HepG2 (cell line): Measurements from ENCODE around the gene SPATA33. TPM values are rescaled to one million over a fixed set of nuclear protein-coding genes. Genes with fewer than 3 reads are reported as not detected.

Experiments
- ATAC-seq: fragments of 200-7000 bp; cut with Tn5 transposase; 3 replicates; pipeline ENCODE4 v1.9.1; 2020; ENCODE audit warnings: mild to moderate bottlenecking, moderate library complexity
- BruUV-seq: library from RNA; stranded (reverse); fragments of 400-500 nt; replicated peaks from 2 replicates; lab custom pipeline; 2021; lab: Mats Ljungman, UMichigan
- CTCF ChIA-PET: fragments of 300-600 bp; formaldehyde crosslinking; extraction: SDS; loops from one replicate; lab custom pipeline; 2021; ENCODE audit warnings: low total read pairs, inconsistent platforms, low intra/inter-chr PET ratio; lab: Yijun Ruan, JAX
- POLR2A ChIA-PET: fragments of 350-600 bp; sonication (Branson Sonifier 250); formaldehyde crosslinking; loops from one replicate; lab custom pipeline; 2020; ENCODE audit warnings: antibody characterized with exemption, inconsistent platforms; lab: Yijun Ruan, JAX
- DNase-seq: peaks from one replicate; pipeline ENCODE4 v3.0.0-alpha.2; 2015; ENCODE audit warnings: low spot score
- FAIRE-seq: peaks from 3 replicates; lab custom pipeline; 2011; peaks lifted over from hg19 to GRCh38; lab: Jason Lieb, UNC
- H2AFZ ChIP-seq: one replicate; pipeline ENCODE4 v1.6.1; 2011; ENCODE audit warnings: low read length, inconsistent platforms
- H3K27ac ChIP-seq: fragments of 300-600 bp; 3 replicates; pipeline ENCODE4 v1.8.0; 2011; ENCODE audit warnings: mixed run types, mild to moderate bottlenecking, mixed read lengths, low read length, inconsistent platforms; ENCODE audit not compliant: insufficient read depth; ENCODE audit errors: extremely low read length
- H3K27me3 ChIP-seq, 2 experiments: fragments of 200-600 bp in 1 of 2; 2 replicates in 1 of 2; 3 replicates in 1 of 2; pipeline versions ENCODE4 v1.6.0 to v1.8.0; 2011; ENCODE audit warnings: low read length in 2 of 2, mild to moderate bottlenecking in 2 of 2, moderate library complexity in 2 of 2, inconsistent platforms in 1 of 2; ENCODE audit not compliant: insufficient read depth in 2 of 2, control insufficient read depth in 1 of 2
- H3K36me3 ChIP-seq, 2 experiments: fragments of 200-600 bp in 1 of 2; replicated peaks in 1 of 2; 2 replicates in 1 of 2; 3 replicates in 1 of 2; pipeline versions ENCODE4 v1.5.1 to v1.8.0; 2011; ENCODE audit warnings: low read length in 2 of 2, inconsistent platforms in 1 of 2; ENCODE audit not compliant: insufficient read depth in 2 of 2, control insufficient read depth in 1 of 2
- H3K4me1 ChIP-seq: 2 replicates; pipeline ENCODE4 v1.5.1; 2012; ENCODE audit warnings: low read length, inconsistent platforms; ENCODE audit not compliant: insufficient read depth
- H3K4me2 ChIP-seq: 2 replicates; pipeline ENCODE4 v1.6.0; 2011; ENCODE audit warnings: low read depth, low read length, inconsistent platforms
- H3K4me3 ChIP-seq, 3 experiments: fragments of 200-600 bp in 1 of 3; sonication (generic), shearing (Covaris generic) in 1 of 3; replicated peaks in 1 of 3; 2 replicates each; pipeline ENCODE4 v1.5.1; 2011 to 2016; ENCODE audit warnings: low read length in 3 of 3, inconsistent platforms in 2 of 3, low read depth in 2 of 3, mild to moderate bottlenecking in 2 of 3, control low read depth in 1 of 3, mixed read lengths in 1 of 3; ENCODE audit not compliant: insufficient read depth in 1 of 3
- H3K79me2 ChIP-seq: one replicate; pipeline ENCODE4 v1.6.1; 2011; ENCODE audit warnings: low read length, inconsistent platforms; ENCODE audit not compliant: insufficient read depth
- H3K9ac ChIP-seq: 2 replicates; pipeline ENCODE4 v1.6.0; 2011; ENCODE audit warnings: mild to moderate bottlenecking, low read depth, low read length, inconsistent platforms; ENCODE audit not compliant: insufficient read depth
- H3K9me3 ChIP-seq: 2 replicates; pipeline ENCODE4 v1.5.1; 2012; ENCODE audit warnings: mild to moderate bottlenecking, low read length
- H4K20me1 ChIP-seq: 2 replicates; pipeline ENCODE4 v1.6.0; 2011; ENCODE audit warnings: inconsistent platforms, mild to moderate bottlenecking, low read length, moderate library complexity; ENCODE audit not compliant: insufficient read depth
- BORCS8-MEF2B ChIP-seq: sonication (generic); formaldehyde crosslinking; IDR thresholded peaks from 2 replicates; pipeline ENCODE4 v1.8.0; 2022; ENCODE audit warnings: mild to moderate bottlenecking, missing genetic modification reagents
- GABPA ChIP-seq, 2 experiments: IDR thresholded peaks; 2 replicates each; pipeline ENCODE4 v1.6.1; 2011 to 2016; ENCODE audit warnings: low read depth in 2 of 2, low read length in 1 of 2, missing biosample characterization in 1 of 2, missing genetic modification characterization in 1 of 2
- PAWR ChIP-seq: sonication (generic); formaldehyde crosslinking; IDR thresholded peaks from 2 replicates; pipeline ENCODE4 v1.4.0; 2020; ENCODE audit warnings: missing genetic modification reagents, mild to moderate bottlenecking, borderline replicate concordance
- ZNF768 ChIP-seq: sonication (generic); formaldehyde crosslinking; IDR thresholded peaks from 2 replicates; pipeline ENCODE4 v1.4.0; 2020; ENCODE audit warnings: missing genetic modification reagents
- WGBS: methylation state at CpG from one replicate; pipeline ENCODE4 v1.1.6; 2017; ENCODE audit warnings: low lambda C conversion rate; 5-methylcytosine and 5-hydroxymethylcytosine counted together
- in situ Hi-C: cut with HindIII; loops from 2 replicates; pipeline ENCODE4 v1.10.0; 2017; ENCODE audit warnings: low pct_unique_long_range_greater_than_20kb; ENCODE audit not compliant: extremely low pct_ligation_motif_present
- intact Hi-C: fragments of 100-400 bp; cut with micrococcal nuclease; formaldehyde crosslinking; loops from one replicate; pipeline ENCODE4 v1.10.0; 2022; ENCODE audit not compliant: unreplicated experiment
- polyA plus RNA-seq, 8 experiments: library from polyadenylated mRNA; depleted of rRNA in 3 of 8; stranded (reverse) in 7 of 8; unstranded in 1 of 8; fragments of >200 nt; fragmentation: Illumina TruSeq in 4 of 8; extraction: Trizol in 4 of 8; gene quantifications; 2 replicates each; pipeline versions ENCODE4 v1.2.1 to v1.2.3, GENCODE V29; 2011 to 2016; ENCODE audit warnings: low read depth in 4 of 8, missing spikeins in 1 of 8, mixed read lengths in 1 of 8; ENCODE audit not compliant: insufficient read depth in 1 of 8
- total RNA-seq, 5 experiments: library from RNA; depleted of rRNA; stranded (reverse); fragments of >200 nt; fragmentation: Illumina TruSeq; extraction: Trizol; gene quantifications; 2 replicates each; pipeline ENCODE4 v1.2.3, GENCODE V29; 2016; ENCODE audit warnings: low read depth in 1 of 5
- TF ChIP-seq, protein P1 (sequence below): IDR thresholded peaks from 2 replicates; pipeline ENCODE4 v1.6.1; 2016; ENCODE audit warnings: mild to moderate bottlenecking

SPATA33 gene
- total and polyA plus RNA-seq, 2 of the 13 experiments (the other 11 are each of a cell fraction or from before 2014, with no cell fraction given) = 5.7 to 11.0 TPM

DNA sequence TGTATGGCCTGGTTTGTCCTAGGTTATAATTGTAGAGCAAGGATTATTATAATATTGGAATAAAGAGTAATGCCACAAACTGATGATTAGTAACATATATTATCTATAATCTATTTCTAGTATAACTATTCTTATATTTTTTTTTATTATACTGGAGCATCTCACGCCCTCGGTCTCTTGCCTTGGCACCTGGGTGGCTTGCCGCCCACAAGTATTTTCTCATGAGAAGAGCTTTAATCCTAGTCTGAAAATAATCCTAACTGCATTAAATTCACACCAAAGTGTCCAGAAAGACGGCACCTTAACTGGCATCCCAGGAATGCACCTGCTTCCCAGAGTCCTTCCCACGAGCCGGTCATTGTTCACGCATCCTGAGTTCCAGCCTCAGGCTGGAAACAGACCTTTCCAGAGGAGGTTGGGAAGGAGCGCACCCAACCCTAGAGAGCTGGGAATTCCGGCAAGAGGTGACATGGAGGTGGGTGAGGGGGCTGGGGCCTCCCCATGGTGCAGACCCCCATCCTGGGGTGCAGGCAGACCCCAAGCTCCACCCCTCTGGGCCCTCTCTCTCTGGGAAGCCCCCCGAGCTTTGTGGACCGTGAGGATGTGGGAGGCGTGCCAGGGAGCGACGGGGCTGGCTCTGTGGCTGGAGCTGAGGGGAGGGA is 16.0 kb upstream of the SPATA33 start:
- Histone ChIP-seq H2AFZ (no peak overlapping the region), H3K4me3 (0 out of 6 replicates have a peak overlapping the region, but pooled peaks of 1 of the 3 experiments have one; percentile 67), H3K9me3 (no peaks in the 10 kb centered on the region), H3K79me2 (no peaks in the 10 kb centered on the region), H4K20me1 (no peaks in the 10 kb centered on the region), H3K27me3 (no peaks in the 10 kb centered on the region), H3K36me3 (peaks cover 13 to 17% of the 10 kb centered on the region in 2 experiments; a peak in 4 of 5 replicates), H3K4me1 (peaks cover 18% of the 10 kb centered on the region), H3K9ac (no peak overlapping the region), H3K27ac (no peak overlapping the region), H3K4me2 (peak overlapping the region; percentile 91)
- FAIRE-seq (no peak), ATAC-seq (no peak), DNase-seq (no peak)
- TF ChIP-seq, protein P1, sequence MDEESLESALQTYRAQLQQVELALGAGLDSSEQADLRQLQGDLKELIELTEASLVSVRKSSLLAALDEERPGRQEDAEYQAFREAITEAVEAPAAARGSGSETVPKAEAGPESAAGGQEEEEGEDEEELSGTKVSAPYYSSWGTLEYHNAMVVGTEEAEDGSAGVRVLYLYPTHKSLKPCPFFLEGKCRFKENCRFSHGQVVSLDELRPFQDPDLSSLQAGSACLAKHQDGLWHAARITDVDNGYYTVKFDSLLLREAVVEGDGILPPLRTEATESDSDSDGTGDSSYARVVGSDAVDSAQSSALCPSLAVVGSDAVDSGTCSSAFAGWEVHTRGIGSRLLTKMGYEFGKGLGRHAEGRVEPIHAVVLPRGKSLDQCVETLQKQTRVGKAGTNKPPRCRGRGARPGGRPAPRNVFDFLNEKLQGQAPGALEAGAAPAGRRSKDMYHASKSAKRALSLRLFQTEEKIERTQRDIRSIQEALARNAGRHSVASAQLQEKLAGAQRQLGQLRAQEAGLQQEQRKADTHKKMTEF (CRISPR knock-in tag) = 0 out of 2 replicates have a peak, but pooled peaks have one; percentile 0
- TF ChIP-seq PAWR (no peak), BORCS8-MEF2B (0 out of 2 replicates have a peak, but pooled peaks have one; percentile 16), GABPA (IDR thresholded peaks at IDR 0.05; ENCODE audit: low read depth, low read length) (no peak), GABPA (CRISPR knock-in tag; IDR thresholded peaks at IDR 0.05; ENCODE audit: low read depth) (0 out of 2 replicates have a peak, but pooled peaks have one; percentile 18), ZNF768 (peak; percentile 37; the same call in 1 of the 2 replicates)
- ChIA-PET POLR2A (interaction anchor here (1.0 kb wide), 1 partner anchor 76 kb away, joined by 3 read pairs; no protein-coding TSS in a partner anchor), CTCF (interaction anchor here (1.0 to 2.7 kb wide), 4 partner anchors 16 to 42 kb away, joined by 3 to 34 read pairs (median 10); partner anchors contain the start of genes CHMP1A, DPEP1 and SPATA33)
- BruUV-seq = TSS peak; percentile 32
- in situ Hi-C loops (loop anchor here (5.0 kb wide), 1 partner anchor 39 kb away; no protein-coding TSS in a partner anchor), intact Hi-C loops (loop anchor here (1.0 kb wide), 2 partner anchors 26 to 42 kb away; no protein-coding TSS in a partner anchor)
- WGBS = 27% methylated on average over 14 of the region's 14 CpGs
